Natural killer cell (primary cell): ENCODE data around the gene ANXA11. TPM values are rescaled to one million over a fixed set of nuclear protein-coding genes. Genes with fewer than 3 reads are reported as not detected.

Experiments
- ATAC-seq, 3 donors: fragments of 150-1000 bp in 2 of 3; fragments of 200-7000 bp in 1 of 3; cut with Tn5 transposase; 1 replicate in 1 of 3; 2 replicates in 2 of 3; pipeline ENCODE4 v1.10.0; 2021; ENCODE audit warnings: mild to moderate bottlenecking in 2 of 3, moderate library complexity in 2 of 3
- DNase-seq, 2 donors: peaks; one replicate each; pipeline versions ENCODE4 v3.0.0 to v3.0.0-alpha.2; 2013 to 2021; ENCODE audit warnings: mixed read lengths in 1 of 2
- H3K27ac ChIP-seq: one replicate; pipeline ENCODE4 v1.5.1; 2013; ENCODE audit warnings: mild to moderate bottlenecking, low read length
- H3K27me3 ChIP-seq: one replicate; pipeline ENCODE4 v1.6.1; 2013; ENCODE audit warnings: low read length; ENCODE audit not compliant: control insufficient read depth, insufficient read depth
- H3K36me3 ChIP-seq: one replicate; pipeline ENCODE4 v1.6.1; 2013; ENCODE audit warnings: low read length; ENCODE audit not compliant: control insufficient read depth, insufficient read depth
- H3K4me1 ChIP-seq: one replicate; pipeline ENCODE4 v1.6.1; 2013; ENCODE audit warnings: low read length; ENCODE audit not compliant: control insufficient read depth, insufficient read depth
- H3K4me3 ChIP-seq: one replicate; pipeline ENCODE4 v1.5.1; 2013; ENCODE audit warnings: low read length
- H3K9me3 ChIP-seq: one replicate; pipeline ENCODE4 v1.6.1; 2013; ENCODE audit warnings: low read length; ENCODE audit not compliant: control insufficient read depth, insufficient read depth
- H3K27ac Mint-ChIP-seq, 2 donors: one replicate each; pipeline ENCODE4 v1.8.0; 2022; ENCODE audit warnings: mild to moderate bottlenecking in 2 of 2, mixed read lengths in 2 of 2, moderate library complexity in 1 of 2
- H3K27me3 Mint-ChIP-seq, 2 donors: one replicate each; pipeline ENCODE4 v1.8.0; 2022; ENCODE audit warnings: low read depth in 2 of 2, mixed read lengths in 2 of 2
- H3K36me3 Mint-ChIP-seq: one replicate; pipeline ENCODE4 v1.8.0; 2022; ENCODE audit warnings: mixed read lengths
- H3K4me1 Mint-ChIP-seq, 2 donors: one replicate each; pipeline ENCODE4 v1.8.0; 2022; ENCODE audit warnings: mixed read lengths in 2 of 2
- H3K4me3 Mint-ChIP-seq: one replicate; pipeline ENCODE4 v1.8.0; 2022; ENCODE audit warnings: mild to moderate bottlenecking, moderate library complexity, mixed read lengths
- H3K9me3 Mint-ChIP-seq, 2 donors: one replicate each; pipeline ENCODE4 v1.8.0; 2022; ENCODE audit warnings: mixed read lengths in 2 of 2
- CTCF ChIP-seq: fragments of 200-600 bp; IDR thresholded peaks from one replicate; pipeline ENCODE4 v1.8.0; 2022; ENCODE audit warnings: antibody characterized with exemption
- WGBS: methylation state at CpG from one replicate; pipeline ENCODE4 v1.1.7; 2013; ENCODE audit warnings: missing lambda C conversion rate; ENCODE audit not compliant: insufficient coverage; 5-methylcytosine and 5-hydroxymethylcytosine counted together
- intact Hi-C: fragments of 100-400 bp; cut with micrococcal nuclease; formaldehyde crosslinking; loops from one replicate; pipeline ENCODE4 v1.14.2; 2022
- total RNA-seq, 4 donors: library from RNA; stranded (reverse); fragments of 120-200 nt in 1 of 4; gene quantifications; one replicate each; pipeline versions ENCODE4 v1.2.3 to v1.2.4, GENCODE V29; 2013 to 2022

The ANXA11 gene
- total RNA-seq, 3 donors from 2014 or later (not counting 1 experiment from before 2014, with no cell fraction given): 213 to 264 (median 245) TPM

GRCh38 chr10:80154978-80155695 lies 50.2 kb downstream of the ANXA11 start:
- Histone ChIP-seq H3K4me3 (no peak overlapping the region), H3K36me3 (peaks cover 85% of the 10 kb centered on the region), H3K27ac (no peak overlapping the region), H3K27me3 (no peaks in the 10 kb centered on the region), H3K4me1 (no peaks in the 10 kb centered on the region), H3K9me3 (no peaks in the 10 kb centered on the region)
- DNase-seq (no peak), ATAC-seq (no peak)
- Mint-ChIP-seq H3K27me3 (no peaks in the 10 kb centered on the region), H3K36me3 (peaks cover 18% of the 10 kb centered on the region), H3K27ac (peak overlapping the region in 1 of 2 donors; percentile 44), H3K9me3 (no peaks in the 10 kb centered on the region), H3K4me3 (no peak overlapping the region), H3K4me1 (peaks cover 0 to 22% of the 10 kb centered on the region in 2 donors)
- intact Hi-C loops: no loop called here
- no peak for TF ChIP-seq CTCF
- WGBS: 94% methylated on average over 9 of the region's 10 CpGs

- Histone ChIP-seq H3K4me1 (no peaks in the 10 kb centered on the region), H3K4me3 (no peak overlapping the region), H3K27ac (no peak overlapping the region), H3K27me3 (no peaks in the 10 kb centered on the region), H3K9me3 (no peaks in the 10 kb centered on the region), H3K36me3 (peaks cover 83% of the 10 kb centered on the region)
- Mint-ChIP-seq H3K4me3 (no peak overlapping the region), H3K27me3 (no peaks in the 10 kb centered on the region), H3K9me3 (no peaks in the 10 kb centered on the region), H3K4me1 (peaks cover 0 to 17% of the 10 kb centered on the region in 2 donors), H3K36me3 (peaks cover 18% of the 10 kb centered on the region), H3K27ac (peak overlapping the region in 1 of 2 donors; percentile 44)
- intact Hi-C loops: no loop called here
- no peak for TF ChIP-seq CTCF
- DNase-seq: no peak
- ATAC-seq: no peak
- WGBS: 95% methylated on average over 5 of the region's 5 CpGs
These were observed 50.7 kb downstream of the ANXA11 start for GRCh38 chr10:80154626-80154977.

GRCh38 chr10:80153460-80153859 lies 51.9 kb downstream of the ANXA11 start:
- H3K4me1 Mint-ChIP-seq: peaks cover 0 to 16% of the 10 kb centered on the region in 2 donors
- ATAC-seq: no peak
- 89% methylated on average over 3 of the region's 3 CpGs for WGBS

More at GRCh38 chr10:80153460-80153859, 51.9 kb downstream of the ANXA11 start:
- H3K9me3 Mint-ChIP-seq: no peaks in the 10 kb centered on the region
- H3K27me3 Mint-ChIP-seq: no peaks in the 10 kb centered on the region
- H3K27me3 ChIP-seq: no peaks in the 10 kb centered on the region
- H3K4me3 Mint-ChIP-seq: no peak overlapping the region
- no peak for DNase-seq
- peaks cover 80% of the 10 kb centered on the region for H3K36me3 ChIP-seq
- intact Hi-C loops: no loop called here
- peak overlapping the region; percentile 50 to 80 for H3K27ac Mint-ChIP-seq
- H3K36me3 Mint-ChIP-seq: peaks cover 18% of the 10 kb centered on the region
- no peak overlapping the region for H3K27ac ChIP-seq
- no peak overlapping the region for H3K4me3 ChIP-seq
- H3K4me1 ChIP-seq: no peaks in the 10 kb centered on the region
- H3K9me3 ChIP-seq: no peaks in the 10 kb centered on the region
- no peak for TF ChIP-seq CTCF
